AML-193 (cell line): ENCODE measurements around the gene CENPP.

ENCODE experiments used
- DNase-seq, 2 experiments: peaks; one replicate each; lab custom pipeline; 2025; lab: John Stamatoyannopoulos, UW

The CENPP gene

GRCh38 chr9:92325269-92325990, at the start of gene CENPP, which contains the start of gene NOL8:
Gene CENPP, plus strand, starts transcription at chr9:92325953.
Gene NOL8, minus strand, starts transcription at chr9:92325350. Its CDS starts 1,189 bp downstream, at chr9:92324161.
- DNase-seq, result peak; percentile 90 to 92

- DNase-seq, result no peak
Measured at GRCh38 chr9:92276331-92277032, 49.3 kb upstream of the CENPP start.

GRCh38 chr9:92278110-92278509, 47.6 kb upstream of the CENPP start:
- DNase-seq, result no peak

GRCh38 chr9:92279302-92279701, 46.5 kb upstream of the CENPP start:
- DNase-seq, result no peak

- no peak for DNase-seq
Measured at GRCh38 chr9:92289708-92290390, 35.9 kb upstream of the CENPP start.

- DNase-seq, result no peak
Measured at GRCh38 chr9:92290785-92291429, 34.8 kb upstream of the CENPP start.

GRCh38 chr9:92291577-92291976, 34.2 kb upstream of the CENPP start:
- no peak for DNase-seq

- DNase-seq, result no peak
Measured at GRCh38 chr9:92292338-92293074, 33.2 kb upstream of the CENPP start.

- DNase-seq, result no peak
Measured at GRCh38 chr9:92293075-92293354, 32.7 kb upstream of the CENPP start.

GRCh38 chr9:92293452-92294296, 32.1 kb upstream of the CENPP start, which contains the start of gene IARS1:
Gene IARS1, minus strand, starts transcription at chr9:92293697. Its CDS starts 4,278 bp downstream, at chr9:92289419.
- DNase-seq, result peak; percentile 92

- peak in 1 of 2 experiments; percentile 39 for DNase-seq
Measured at GRCh38 chr9:92294297-92294676, 31.5 kb upstream of the CENPP start.

GRCh38 chr9:92295240-92295790, 30.4 kb upstream of the CENPP start:
- DNase-seq, result no peak

GRCh38 chr9:92295827-92296258, 29.9 kb upstream of the CENPP start:
- no peak for DNase-seq

- DNase-seq, result no peak
Measured at GRCh38 chr9:92297611-92298010, 28.1 kb upstream of the CENPP start.

GRCh38 chr9:92298036-92298435, 27.7 kb upstream of the CENPP start:
- DNase-seq, result no peak

GRCh38 chr9:92299116-92299515, 26.6 kb upstream of the CENPP start:
- DNase-seq, result peak in 1 of 2 experiments; percentile 31

- no peak for DNase-seq
Measured at GRCh38 chr9:92300936-92301335, 24.8 kb upstream of the CENPP start.

- DNase-seq, result no peak
Measured at GRCh38 chr9:92308893-92309292, 16.9 kb upstream of the CENPP start.

- DNase-seq, result no peak
Measured at GRCh38 chr9:92310562-92310961, 15.2 kb upstream of the CENPP start.

GRCh38 chr9:92312887-92313623, 12.7 kb upstream of the CENPP start:
- DNase-seq, result no peak
